ENCODE data around the gene HTT.

- no peak for TF ChIP-seq SP1 (IDR thresholded peaks at IDR 0.05; ENCODE audit: low read depth)
- no peak for TF ChIP-seq POLR2A (IDR thresholded peaks at IDR 0.05; ENCODE audit: borderline replicate concordance, extremely low read depth, insufficient read depth, insufficient read length)
- TF ChIP-seq CTCF (IDR thresholded peaks at IDR 0.05 in 2 of 3, conservative IDR thresholded peaks at IDR 0.05 in 1 of 3; ENCODE audit: borderline replicate concordance in 1 of 3, insufficient read depth in 1 of 3, low read depth in 2 of 3, low read length in 2 of 3), result no peak
- TF ChIP-seq EZH2 (IDR thresholded peaks at IDR 0.05), result no peak
- TF ChIP-seq RAD21 (IDR thresholded peaks at IDR 0.05; ENCODE audit: low read depth), result no peak
- TF ChIP-seq EGR1 (IDR thresholded peaks at IDR 0.05; ENCODE audit: low read depth), result no peak
Measured at GRCh38 chr4:3225936-3226335, 151.5 kb downstream of the HTT start.
